Measurements from ENCODE around the gene ZSWIM8.

GRCh38 chr10:73761781-73762180, 23.6 kb upstream of the ZSWIM8 start:
- TF ChIP-seq CTCF (IDR thresholded peaks at IDR 0.05 in 4 of 5, conservative IDR thresholded peaks at IDR 0.05 in 1 of 5) (no peak), POLR2A (IDR thresholded peaks at IDR 0.05) (no peak)

Data from gastrocnemius medialis (tissue), 4 donors.